ENCODE results near the gene NTM. TPM values are rescaled to one million over a fixed set of nuclear protein-coding genes. Genes with fewer than 3 reads are reported as not detected.

Gene NTM
- total and polyA plus RNA-seq, 2 of the 8 experiments (the other 6 are each of a cell fraction or from before 2014, with no cell fraction given): 13.4 to 20.0 TPM

DNA sequence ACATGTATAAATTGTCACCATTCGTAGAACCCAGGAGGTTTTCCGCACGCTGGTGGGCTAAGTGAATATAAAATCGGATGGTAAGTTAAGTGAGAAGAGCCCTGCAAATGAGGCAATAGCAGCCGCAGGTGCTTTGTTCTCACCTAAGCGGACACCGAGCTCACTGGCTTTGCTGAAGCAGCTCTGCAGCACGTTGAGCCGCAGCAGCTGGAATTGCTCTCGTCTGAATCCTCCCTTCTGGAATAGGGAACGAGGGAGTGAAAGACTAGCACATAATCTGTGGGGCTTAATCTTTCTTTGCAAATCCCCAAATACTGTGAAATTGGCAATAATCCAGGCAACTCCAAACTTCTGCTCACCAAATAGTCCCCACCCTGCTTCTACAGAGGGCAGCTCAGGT lies 488.1 kb downstream of the NTM start:
- Histone ChIP-seq H3K14ac (ENCODE audit: insufficient read length) (no peak overlapping the region), H3K79me1 (ENCODE audit: low read depth, low read length) (no peaks in the 10 kb centered on the region), H3K79me2 (ENCODE audit: control insufficient read depth in 1 of 2, insufficient read depth in 2 of 2, low read length in 2 of 2) (no peaks in the 10 kb centered on the region), H3K9me3 (ENCODE audit: insufficient read depth in 2 of 2, low read depth in 1 of 2, low read length in 1 of 2) (no peaks in the 10 kb centered on the region), H2AFZ (ENCODE audit: low read length) (no peak overlapping the region), H3K36me3 (ENCODE audit: control insufficient read depth in 2 of 4, insufficient read depth in 4 of 4, low read length in 3 of 4) (no peaks in the 10 kb centered on the region), H4K5ac (ENCODE audit: insufficient read length, low read depth, low read length) (no peak overlapping the region), H4K91ac (replicated peaks; ENCODE audit: insufficient read length, low read length) (no peak overlapping the region), H4K8ac (ENCODE audit: extremely low read depth, insufficient read depth, low read length) (no peak overlapping the region), H3K56ac (replicated peaks; ENCODE audit: insufficient read length, low read depth, low read length) (no peak overlapping the region), H3K9ac (replicated peaks in 1 of 4; ENCODE audit: extremely low read depth in 1 of 4, low read depth in 3 of 4, low read length in 3 of 4) (no peak overlapping the region), H3K4me3 (ENCODE audit: extremely low read depth in 1 of 4, insufficient read depth in 2 of 4, low read depth in 3 of 4, low read length in 4 of 4) (no peak overlapping the region), H2BK20ac (ENCODE audit: low read length) (no peak overlapping the region), H4K20me1 (replicated peaks in 1 of 2; ENCODE audit: control insufficient read depth in 1 of 2, insufficient read depth in 2 of 2, low read length in 2 of 2) (no peaks in the 10 kb centered on the region), H3K23ac (ENCODE audit: insufficient read length) (no peak overlapping the region), H3K18ac (ENCODE audit: extremely low read depth, low read length) (no peak overlapping the region), H3K23me2 (ENCODE audit: low read depth, low read length) (no peaks in the 10 kb centered on the region; the same call in 1 of the 2 replicates), H3K4me2 (ENCODE audit: insufficient read depth in 1 of 2, low read depth in 2 of 2, low read length in 2 of 2) (no peak overlapping the region), H2BK12ac (ENCODE audit: low read depth, low read length) (no peak overlapping the region), H2BK120ac (replicated peaks; ENCODE audit: low read depth, low read length) (no peak overlapping the region), H2AK5ac (ENCODE audit: low read depth, low read length) (no peak overlapping the region; the same call in 1 of the 2 replicates), H2BK5ac (ENCODE audit: low read depth, low read length) (no peak overlapping the region), H3K4ac (replicated peaks; ENCODE audit: insufficient read length, low read depth, low read length) (no peak overlapping the region), H3K4me1 (replicated peaks in 1 of 4; ENCODE audit: control insufficient read depth in 3 of 4, insufficient read depth in 4 of 4, low read length in 3 of 4) (peaks cover 0 to 3% (median 1%) of the 10 kb centered on the region in 4 experiments; a peak in 3 of 7 replicates), H2BK15ac (ENCODE audit: low read length) (no peak overlapping the region), H3K27me3 (replicated peaks in 1 of 4; ENCODE audit: control insufficient read depth in 3 of 4, extremely low read depth in 1 of 4, insufficient read depth in 3 of 4, low read length in 3 of 4) (no peaks in the 10 kb centered on the region), H3K27ac (ENCODE audit: low read depth, low read length) (no peak overlapping the region)
- DNase-seq (ENCODE audit: low read depth in 1 of 2, low spot score in 2 of 2) (no peak), FAIRE-seq (no peak)
- ChIA-PET CTCF (ENCODE audit: partially characterized antibody) (interaction anchor here (0.7 to 6.2 kb wide), 12 partner anchors 9 to 253 kb away, joined by 3 to 62 read pairs (median 4); no protein-coding TSS in a partner anchor), POLR2A (ENCODE audit: partially characterized antibody) (interaction anchor here (1.2 kb wide), 1 partner anchor 13 kb away, joined by 4 read pairs; no protein-coding TSS in a partner anchor)
- WGBS, 2 experiments (ENCODE audit: extremely low coverage in 1 of 2, insufficient coverage in 1 of 2, insufficient read length in 1 of 2, insufficient replicate concordance in 2 of 2, low coverage in 1 of 2, low lambda C conversion rate in 2 of 2, missing lambda C conversion rate in 1 of 2): 86% methylated on average over 11 of the region's 11 CpGs; no CpG with 5 or more reads in 1 of the 2 experiments
